HG02571 (cell line): ENCODE data around the gene AMBRA1.
A peak's percentile ranks its signal among the peaks of the same experiment; 100 is the strongest.
"Not testable (repeated sequence)": the region's sequence is repeated elsewhere in the genome, so short reads cannot be mapped to it uniquely, and the experiment has no call there.

ENCODE experiments used
- ATAC-seq: cut with Tn5 transposase; IDR thresholded peaks from one replicate; pipeline ENCODE4 v1.9.1; 2021; ENCODE audit warnings: mild to moderate bottlenecking, moderate library complexity; ENCODE audit not compliant: unreplicated experiment

The AMBRA1 gene

DNA sequence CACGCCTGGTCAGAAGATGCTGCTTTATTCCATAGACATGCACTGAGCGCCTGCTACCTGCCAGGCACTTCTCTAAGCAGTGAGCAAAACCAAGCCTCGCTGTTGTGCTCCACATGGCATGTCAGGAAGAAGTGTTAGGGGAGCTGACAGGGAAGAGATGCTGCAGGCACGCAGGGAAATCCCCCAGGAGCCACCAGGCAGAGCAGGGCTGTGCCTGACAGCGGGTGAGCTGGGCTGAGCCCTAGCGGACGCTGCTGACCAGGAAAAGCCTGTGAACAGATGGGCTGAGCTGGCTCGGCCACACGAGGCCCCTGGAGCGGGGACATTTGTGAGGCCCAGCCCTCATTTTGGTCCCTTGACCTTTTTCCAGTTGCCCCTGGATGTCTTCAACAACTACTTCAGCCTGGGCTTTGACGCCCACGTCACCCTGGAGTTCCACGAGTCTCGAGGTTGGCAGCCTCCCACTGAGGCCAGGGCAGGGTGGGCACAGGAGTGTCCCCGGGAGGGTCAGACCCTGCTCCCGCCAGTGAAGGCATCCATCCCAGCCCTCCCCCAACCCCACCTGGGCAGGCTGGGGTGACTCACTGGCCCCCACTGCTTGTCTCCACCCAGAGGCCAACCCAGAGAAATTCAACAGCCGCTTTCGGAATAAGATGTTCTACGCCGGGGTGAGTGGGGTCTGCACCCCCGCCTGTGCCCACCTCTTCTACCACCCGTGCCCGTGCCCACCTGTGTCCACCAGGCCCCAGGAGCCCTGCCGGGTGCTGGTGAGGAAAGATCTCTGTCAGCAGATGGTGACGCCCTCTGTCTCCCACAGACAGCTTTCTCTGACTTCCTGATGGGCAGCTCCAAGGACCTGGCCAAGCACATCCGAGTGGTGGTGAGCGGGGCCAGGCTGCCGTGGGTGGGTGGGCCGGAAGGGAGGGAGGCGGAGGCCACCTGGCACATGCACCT, 219.8 kb downstream of the AMBRA1 start:
- no peak for ATAC-seq

DNA sequence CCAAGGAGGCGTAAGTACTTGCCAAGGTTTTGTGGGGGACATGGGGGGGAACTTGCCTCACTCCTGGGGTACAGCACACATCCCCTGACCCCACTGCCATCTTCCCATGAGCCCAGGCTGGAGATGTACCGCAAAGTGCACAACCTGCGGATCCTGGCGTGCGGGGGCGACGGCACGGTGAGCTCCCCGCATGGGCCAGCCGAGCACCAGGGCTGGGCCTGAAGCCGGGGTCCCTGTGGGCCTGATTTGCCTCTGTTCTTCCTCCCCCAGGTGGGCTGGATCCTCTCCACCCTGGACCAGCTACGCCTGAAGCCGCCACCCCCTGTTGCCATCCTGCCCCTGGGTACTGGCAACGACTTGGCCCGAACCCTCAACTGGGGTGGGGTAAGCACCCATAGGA, 221.3 kb downstream of the AMBRA1 start:
- ATAC-seq: not testable (repeated sequence)

DNA sequence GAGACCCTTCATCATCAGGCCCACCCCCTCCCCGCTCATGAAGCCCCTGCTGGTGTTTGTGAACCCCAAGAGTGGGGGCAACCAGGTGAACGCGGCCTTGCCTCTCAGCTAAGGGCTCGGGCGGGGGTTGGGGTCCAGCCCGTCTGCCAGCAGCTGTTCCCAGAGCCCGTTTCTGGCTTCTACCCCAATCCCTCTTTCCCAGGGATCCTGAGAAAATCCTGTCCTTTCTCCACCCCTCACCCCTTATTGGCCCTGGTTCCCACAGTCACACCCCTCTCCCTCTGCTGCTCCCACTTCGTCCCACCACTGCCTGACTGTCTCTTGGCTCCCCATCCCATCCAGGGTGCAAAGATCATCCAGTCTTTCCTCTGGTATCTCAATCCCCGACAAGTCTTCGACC, 221.7 kb downstream of the AMBRA1 start:
- ATAC-seq: no peak

DNA sequence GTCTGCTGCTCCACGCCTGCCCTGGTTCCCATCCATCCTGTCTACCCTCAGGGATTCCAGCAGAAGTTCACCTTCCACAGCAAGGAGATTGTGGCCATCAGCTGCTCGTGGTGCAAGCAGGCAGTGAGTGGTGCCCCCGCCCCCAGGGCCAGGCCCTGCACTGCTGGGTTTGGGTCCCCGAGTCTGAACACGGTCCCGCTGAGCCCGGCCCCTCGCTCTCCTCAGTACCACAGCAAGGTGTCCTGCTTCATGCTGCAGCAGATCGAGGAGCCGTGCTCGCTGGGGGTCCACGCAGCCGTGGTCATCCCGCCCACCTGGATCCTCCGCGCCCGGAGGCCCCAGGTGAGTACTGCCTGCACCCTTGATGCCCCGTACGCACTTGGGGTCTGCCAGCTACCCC, 222.6 kb downstream of the AMBRA1 start:
- not testable (repeated sequence) for ATAC-seq

DNA sequence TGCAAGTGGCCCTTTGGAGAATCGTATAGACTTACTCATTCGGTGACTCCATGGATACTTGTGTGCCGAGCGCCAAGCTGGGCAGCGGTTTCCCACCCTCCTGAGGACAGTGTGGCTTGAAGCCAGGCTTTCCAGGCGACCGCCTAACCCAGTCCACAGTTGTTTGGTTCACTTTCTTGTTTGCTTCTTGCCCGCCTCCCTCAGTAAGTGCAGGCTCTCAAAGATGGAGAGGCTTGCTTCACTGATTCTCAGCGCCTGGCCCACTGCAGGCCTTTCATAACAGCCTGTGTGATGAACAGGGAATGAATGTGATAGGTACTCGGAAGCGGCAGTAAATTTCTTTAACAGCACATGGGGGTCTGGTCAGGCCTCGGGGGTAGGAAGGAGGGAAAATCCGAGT, 223.6 kb downstream of the AMBRA1 start:
- no peak for ATAC-seq

DNA sequence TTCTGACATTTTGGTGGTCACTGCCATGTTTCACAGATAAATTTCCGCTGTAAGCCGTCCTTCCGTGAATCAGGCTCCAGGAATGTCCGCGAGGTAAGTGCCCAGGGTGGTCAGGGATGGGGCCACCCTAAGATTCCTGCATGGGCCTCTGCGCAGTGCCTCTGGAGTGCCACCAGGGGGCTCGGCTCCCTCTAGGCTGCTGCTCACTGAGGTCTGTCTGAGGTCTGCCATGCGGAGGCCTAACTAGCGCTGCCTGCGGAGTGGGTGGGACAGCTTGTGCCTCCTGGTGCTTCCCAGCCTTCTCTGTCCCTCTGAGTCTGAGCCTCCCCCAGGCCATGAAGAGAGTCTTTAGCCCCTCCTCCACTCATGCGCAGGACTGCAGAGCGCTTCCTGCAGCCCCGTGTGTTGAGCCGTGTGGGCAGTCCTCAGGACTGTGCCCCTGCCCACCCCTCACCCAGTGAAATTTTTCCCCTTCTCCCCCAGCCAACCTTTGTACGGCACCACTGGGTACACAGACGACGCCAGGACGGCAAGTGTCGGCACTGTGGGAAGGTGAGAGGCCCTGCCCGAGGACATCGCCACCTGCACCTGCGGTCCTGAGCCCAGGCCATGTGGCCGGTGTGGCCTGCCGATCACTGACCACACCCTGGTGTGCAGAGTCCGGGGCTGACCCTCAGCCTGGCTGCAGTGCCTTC, 224.2 kb downstream of the AMBRA1 start:
- no peak for ATAC-seq

DNA sequence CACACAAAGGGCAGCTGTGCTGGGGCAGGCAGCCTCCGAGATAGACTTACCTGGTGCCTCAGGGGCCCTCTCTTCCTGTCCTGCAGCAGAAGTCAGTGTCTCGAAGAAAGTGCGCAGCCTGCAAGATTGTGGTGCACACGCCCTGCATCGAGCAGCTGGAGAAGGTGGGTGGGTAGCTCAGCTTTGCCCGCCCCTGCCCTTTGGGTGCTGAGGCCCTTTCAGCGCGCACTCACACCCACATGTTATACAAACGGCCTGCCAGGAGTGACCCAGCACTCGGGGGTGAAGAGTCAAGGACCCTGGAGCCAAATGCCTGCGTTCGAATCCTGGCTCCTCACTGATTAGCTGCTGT, 225.9 kb downstream of the AMBRA1 start:
- ATAC-seq: no peak

DNA sequence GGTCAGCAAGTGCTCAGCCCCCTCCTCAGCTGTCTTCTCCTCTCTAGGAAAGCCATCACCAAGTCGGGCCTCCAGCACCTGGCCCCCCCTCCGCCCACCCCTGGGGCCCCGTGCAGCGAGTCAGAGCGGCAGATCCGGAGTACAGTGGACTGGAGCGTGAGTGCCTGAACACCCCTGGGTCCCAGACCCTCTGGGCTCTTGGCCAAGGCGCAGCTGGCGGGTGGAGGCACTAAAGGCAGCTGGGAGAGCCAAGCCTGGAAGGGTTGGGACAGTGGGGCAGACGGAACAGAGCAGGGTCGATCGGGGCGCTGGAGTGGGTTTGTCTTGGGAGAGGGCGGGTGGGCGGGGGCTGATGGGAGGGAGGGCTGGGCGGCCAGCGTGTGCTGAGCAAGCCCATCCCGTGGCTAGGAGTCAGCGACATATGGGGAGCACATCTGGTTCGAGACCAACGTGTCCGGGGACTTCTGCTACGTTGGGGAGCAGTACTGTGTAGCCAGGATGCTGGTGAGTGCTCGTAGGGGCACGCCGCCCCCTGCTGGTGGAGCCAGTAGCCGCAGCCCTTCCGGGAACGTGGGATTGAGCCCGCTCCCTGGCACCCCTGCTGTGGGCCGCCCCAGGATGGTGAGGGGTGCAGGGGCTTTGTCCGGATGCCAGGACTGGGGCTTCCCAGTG, 226.4 kb downstream of the AMBRA1 start:
- no peak for ATAC-seq

DNA sequence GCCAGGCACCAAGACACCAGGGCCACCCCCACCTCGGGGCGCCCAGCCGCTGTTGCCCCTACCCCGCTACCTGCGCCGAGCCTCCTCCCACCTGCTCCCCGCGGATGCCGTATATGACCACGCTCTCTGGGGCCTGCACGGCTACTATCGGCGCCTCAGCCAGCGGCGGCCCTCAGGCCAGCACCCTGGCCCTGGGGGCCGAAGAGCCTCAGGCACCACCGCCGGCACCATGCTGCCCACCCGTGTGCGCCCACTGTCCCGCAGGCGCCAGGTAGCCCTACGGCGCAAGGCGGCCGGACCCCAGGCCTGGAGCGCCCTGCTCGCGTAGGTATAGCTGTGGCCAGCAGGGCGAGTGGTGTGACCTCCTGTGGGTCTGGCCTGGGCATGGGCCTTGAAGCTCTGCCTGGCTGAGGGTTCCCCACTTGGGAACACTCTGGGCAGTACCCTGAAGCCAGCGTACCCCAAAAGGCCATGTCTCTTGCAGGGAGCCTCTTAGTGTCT, 227.1 kb downstream of the AMBRA1 start:
- no peak for ATAC-seq

DNA sequence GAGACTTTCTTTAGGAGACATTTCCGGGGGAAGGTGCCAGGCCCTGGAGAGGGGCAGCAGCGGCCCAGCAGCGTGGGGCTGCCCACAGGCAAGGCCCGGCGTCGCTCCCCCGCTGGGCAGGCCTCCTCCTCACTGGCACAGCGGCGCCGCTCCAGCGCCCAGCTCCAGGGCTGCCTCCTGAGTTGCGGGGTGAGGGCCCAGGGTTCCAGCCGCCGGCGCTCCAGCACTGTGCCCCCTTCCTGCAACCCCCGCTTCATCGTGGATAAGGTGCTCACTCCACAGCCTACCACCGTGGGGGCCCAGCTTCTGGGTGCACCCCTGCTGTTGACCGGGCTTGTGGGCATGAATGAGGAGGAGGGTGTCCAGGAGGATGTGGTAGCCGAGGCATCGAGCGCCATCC, 227.6 kb downstream of the AMBRA1 start:
- no peak for ATAC-seq

DNA sequence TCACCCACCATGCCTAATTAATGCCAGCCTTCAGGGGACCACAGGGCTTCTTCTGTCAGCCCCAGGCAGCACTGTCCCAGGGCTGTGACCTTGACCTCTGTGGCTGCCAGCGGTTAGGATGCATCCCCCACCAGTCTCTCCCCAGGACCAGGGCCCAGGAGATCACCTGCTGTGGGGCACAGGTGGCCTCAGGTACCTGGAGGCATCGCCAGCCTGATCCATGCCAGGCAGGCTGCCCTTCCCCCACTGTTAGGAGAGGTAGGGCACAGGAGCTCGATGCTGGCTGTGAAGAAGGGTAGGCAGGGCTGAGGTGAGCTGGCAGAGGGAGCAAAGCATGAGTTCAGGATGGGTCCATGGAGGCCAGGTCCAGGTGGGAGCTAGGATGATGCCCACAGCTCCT, 229.0 kb downstream of the AMBRA1 start:
- ATAC-seq: no peak

DNA sequence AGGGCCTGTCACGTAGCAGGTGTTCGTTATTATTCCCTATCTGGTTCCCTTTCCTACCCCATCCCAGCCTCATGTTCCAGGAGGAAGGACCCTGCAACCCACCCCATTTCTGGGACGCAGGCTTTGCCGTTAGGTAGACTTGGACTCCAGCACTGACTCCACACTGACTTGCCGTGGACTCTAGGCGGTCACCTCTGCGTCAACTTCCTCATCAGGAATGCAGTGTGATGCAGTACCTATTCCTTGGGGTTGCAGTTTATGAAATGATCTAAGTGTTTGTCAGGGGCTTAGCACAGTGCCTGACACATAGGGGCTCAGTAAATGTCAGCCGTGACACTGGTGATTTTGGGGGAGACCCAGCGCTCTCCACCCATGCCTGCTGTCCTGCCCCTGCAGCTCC, 229.8 kb downstream of the AMBRA1 start:
- no peak for ATAC-seq

DNA sequence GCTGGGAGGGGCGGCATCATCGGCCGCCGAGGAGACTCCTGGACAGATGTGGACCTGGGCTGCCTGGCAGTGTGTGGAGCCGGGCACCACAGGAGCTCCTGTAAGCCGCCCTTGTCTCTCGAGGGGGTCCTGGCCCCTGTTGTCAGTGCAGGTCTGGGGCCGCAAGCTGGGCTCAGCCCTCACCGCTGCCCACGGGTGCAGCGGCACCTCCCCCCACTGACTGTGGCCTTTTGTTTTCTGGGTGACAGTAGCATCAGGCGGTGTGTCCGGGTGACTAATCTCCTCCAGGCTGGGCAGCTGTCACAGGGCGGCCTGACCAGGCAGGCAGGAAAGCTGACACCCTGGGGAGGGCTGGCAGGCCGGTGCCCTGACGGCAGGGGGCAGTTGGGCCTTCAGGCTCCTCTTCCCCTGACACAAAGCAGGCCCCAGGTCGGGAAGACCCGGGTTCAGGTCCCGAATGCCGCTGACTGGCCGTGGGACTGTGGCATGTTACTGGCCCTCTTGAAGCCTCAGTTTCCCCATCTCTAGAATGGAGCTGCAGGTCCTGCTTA, 230.3 kb downstream of the AMBRA1 start:
- no peak for ATAC-seq

DNA sequence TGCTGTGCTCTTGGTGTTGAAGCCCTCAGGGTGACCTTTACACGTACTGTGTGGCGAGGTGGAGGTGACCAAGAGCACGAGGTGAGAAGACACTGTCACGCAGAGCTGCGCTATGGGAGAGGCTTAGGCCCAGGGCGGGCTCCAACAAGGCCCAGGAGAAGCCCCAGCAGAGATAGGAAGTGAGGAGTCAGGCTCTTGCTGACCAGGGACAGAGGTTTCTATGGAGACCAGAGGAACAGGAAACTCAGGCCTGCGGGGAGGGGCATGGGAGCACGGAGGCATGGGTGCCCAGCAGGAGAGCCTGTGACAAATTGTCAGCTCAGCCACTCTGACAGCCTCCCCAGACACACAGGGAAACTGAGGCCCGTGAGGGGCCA, 230.8 kb downstream of the AMBRA1 start:
- no peak for ATAC-seq

DNA sequence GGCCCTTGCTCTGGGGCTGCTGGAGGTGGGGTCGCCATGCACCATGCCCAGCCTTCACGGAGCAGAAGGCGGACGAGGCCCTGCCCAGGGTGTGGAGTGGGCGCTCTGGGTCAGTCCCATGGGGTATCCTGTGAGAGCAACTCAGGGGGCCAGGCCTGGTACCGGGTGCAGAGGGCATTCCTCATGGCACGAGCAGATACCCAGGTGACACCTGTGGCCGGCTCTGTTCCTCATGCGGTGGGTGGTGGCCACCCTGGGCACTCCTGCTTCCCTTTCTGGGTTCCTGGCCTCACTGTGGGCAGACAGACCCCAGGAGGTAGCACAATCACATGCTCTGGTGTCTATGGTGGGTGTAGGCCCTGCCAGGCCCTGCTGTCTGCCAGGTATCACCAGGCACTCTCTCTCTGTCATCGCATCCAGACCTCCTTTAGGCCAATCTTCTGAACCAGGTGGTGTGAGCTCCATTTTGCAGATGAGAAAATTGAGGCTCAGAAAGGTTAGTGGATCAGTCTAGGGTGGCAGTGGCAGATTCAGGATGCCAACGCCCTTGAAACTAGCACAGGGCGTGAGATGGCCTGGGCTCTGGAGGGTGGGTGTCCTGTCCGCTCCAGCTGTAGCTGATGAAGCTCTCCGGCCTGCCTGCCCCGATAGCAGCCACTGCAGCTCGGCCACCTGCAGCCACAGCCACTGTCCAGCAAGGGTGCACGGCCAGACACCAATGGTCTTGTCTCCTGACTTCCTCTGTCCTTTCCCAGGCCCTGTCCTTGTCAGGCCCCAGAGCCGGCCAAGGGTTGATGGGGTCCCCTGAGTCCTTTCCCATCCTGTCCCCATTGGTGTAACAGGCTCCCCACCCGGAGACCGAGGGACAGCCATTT, 231.4 kb downstream of the AMBRA1 start:
- ATAC-seq: no peak

DNA sequence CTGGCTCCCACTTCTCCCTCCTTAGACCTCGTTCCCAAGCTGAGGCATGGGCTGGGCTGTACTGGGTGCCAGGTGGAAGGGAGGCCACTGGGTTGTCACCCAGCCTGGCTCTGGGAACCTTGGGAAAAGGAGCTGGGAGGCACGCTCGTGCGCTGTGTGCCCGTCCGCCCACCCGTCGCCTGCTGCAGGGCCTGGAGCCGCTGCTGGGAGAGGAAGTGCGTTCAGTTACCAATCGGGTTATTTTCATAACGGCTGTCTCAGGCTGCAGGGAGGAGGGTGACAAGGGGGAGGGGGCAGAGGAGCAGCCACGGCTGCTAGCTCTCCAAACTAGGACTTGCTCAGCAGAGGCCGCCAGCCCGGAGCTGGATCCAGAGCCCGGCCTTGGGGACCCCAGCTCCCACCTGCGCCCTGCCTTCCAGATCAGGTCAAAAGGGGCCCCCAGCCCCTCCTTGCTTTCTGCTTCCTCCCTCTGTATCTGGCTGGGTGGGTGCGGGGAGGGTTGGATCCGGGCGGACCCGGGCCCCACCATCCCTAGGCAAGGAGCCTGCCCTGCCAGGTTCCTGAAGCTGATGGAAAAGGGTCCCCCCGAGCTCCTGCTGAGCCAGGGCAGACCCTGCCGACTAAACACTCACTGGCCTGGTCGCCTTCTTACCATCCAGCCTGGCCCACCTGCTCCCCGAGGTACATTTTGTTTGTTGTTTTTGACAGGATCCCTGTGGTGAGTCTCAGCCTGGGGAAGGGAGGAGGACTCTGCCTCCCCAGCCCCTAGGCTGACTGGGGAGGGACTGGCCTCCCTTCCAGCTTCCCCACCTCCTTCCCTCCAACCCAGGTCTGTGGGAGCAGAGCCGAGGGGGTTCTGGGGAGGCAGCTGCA, 232.3 kb downstream of the AMBRA1 start:
- ATAC-seq: peak; percentile 83

DNA sequence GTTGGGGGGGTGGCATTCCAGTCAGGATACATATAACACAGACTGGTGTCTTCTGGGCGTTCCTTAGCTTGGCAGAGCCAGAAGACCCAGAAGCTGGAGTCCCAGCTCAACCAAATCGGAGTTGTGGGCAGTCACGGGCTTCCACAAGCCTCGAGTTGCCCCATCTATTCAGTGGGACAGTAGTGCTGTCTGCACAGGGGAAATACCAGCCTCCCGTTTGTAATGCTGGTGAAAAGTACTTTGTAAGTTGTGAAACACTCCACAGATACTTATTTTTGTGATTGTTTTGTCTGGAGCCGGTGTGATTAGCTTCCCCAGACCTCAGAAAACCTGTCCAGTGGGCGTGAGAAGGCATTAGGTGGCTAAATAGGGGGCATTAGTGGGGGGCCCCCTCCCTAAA, 232.9 kb downstream of the AMBRA1 start:
- ATAC-seq: no peak

DNA sequence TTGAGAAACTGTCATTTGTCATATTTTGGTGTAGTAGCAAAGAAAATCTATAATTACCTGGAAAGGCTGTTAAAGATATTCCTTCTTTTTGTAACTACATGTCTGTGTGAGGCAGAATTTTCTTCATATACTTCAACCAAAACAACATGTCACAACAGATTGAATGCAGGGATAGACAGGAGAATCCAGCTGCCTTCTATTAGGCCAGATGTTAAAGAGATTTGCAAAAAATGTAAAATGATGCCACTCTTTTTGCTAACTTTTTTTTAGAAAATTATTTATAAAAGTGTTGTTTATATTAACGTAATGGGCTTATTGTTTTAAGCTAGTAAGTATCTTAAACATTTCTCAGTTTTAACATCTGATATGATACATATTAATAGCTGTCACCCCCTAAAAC, 233.9 kb downstream of the AMBRA1 start:
- no peak for ATAC-seq

DNA sequence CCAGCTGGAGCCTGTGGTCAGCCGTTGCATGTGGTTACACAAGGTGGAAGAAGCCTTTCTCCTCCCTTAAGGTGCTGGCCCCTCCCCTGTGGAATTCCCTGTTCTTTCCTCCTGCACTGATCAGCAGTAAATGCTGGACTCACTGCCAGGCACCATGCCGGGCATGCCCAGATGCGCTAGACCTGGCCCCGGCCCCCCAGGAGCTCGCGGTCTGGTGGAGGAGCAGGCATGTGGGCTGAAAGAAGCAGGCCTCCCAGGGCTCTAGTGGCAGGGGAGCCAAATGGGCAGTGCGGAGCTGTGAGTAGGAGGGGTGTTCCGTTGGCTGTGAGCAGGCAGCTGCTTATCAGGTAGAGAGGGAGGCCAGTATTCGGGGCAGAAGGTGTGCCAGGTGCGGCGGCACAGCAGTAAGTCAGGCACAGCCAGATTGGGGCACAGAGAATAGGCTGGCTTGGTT, 236.3 kb downstream of the AMBRA1 start:
- no peak for ATAC-seq
